Ectodermal cell (in vitro differentiated cells): Measurements from ENCODE around the gene ZNF506.
"Not testable (repeated sequence)": the region's sequence is repeated elsewhere in the genome, so short reads cannot be mapped to it uniquely, and the experiment has no call there.

ENCODE experiments used
- H3K27ac ChIP-seq: 2 replicates; pipeline ENCODE4 v1.7.0; 2013; ENCODE audit warnings: mild to moderate bottlenecking, low read depth, low read length; ENCODE audit not compliant: insufficient read depth, poor library complexity, severe bottlenecking
- H3K27me3 ChIP-seq: 2 replicates; pipeline ENCODE4 v1.7.0; 2013; ENCODE audit warnings: mild to moderate bottlenecking, low read length; ENCODE audit not compliant: insufficient read depth, control insufficient read depth, poor library complexity, severe bottlenecking
- H3K36me3 ChIP-seq: one replicate; pipeline ENCODE4 v1.7.0; 2013; ENCODE audit warnings: low read length; ENCODE audit not compliant: control insufficient read depth, insufficient read depth
- H3K4me1 ChIP-seq: one replicate; pipeline ENCODE4 v1.7.0; 2013; ENCODE audit warnings: low read length; ENCODE audit not compliant: control insufficient read depth, insufficient read depth
- H3K4me3 ChIP-seq: 2 replicates; pipeline ENCODE4 v1.7.0; 2013; ENCODE audit warnings: low read depth, low read length, control low read depth; ENCODE audit not compliant: insufficient read depth
- H3K9me3 ChIP-seq: 2 replicates; pipeline ENCODE4 v1.7.0; 2013; ENCODE audit warnings: mild to moderate bottlenecking, low read length, moderate library complexity; ENCODE audit not compliant: control insufficient read depth
- WGBS, 2 experiments: methylation state at CpG; one replicate each; pipeline ENCODE4 v1.1.7; 2013; ENCODE audit warnings: missing lambda C conversion rate in 2 of 2; 5-methylcytosine and 5-hydroxymethylcytosine counted together

ZNF506 gene

GRCh38 chr19:19782783-19783182 lies 38.8 kb downstream of the ZNF506 start:
- H3K27ac ChIP-seq, result no peak overlapping the region
- H3K4me3 ChIP-seq, result no peak overlapping the region
- no peaks in the 10 kb centered on the region for H3K4me1 ChIP-seq
- H3K27me3 ChIP-seq, result no peaks in the 10 kb centered on the region
- WGBS, 2 experiments, result 95 to 98% methylated on average over 2 of the region's 2 CpGs
- H3K9me3 ChIP-seq, result no peaks in the 10 kb centered on the region
- peaks cover 3% of the 10 kb centered on the region for H3K36me3 ChIP-seq

GRCh38 chr19:19781791-19782190 lies 39.8 kb downstream of the ZNF506 start:
- WGBS, 2 experiments, result 96 to 98% methylated on average over 6 of the region's 6 CpGs

GRCh38 chr19:19778666-19779065 lies 42.9 kb downstream of the ZNF506 start:
- Histone ChIP-seq H3K4me3 (no peak overlapping the region), H3K27ac (no peak overlapping the region), H3K4me1 (peaks cover 4% of the 10 kb centered on the region), H3K27me3 (no peaks in the 10 kb centered on the region), H3K36me3 (no peaks in the 10 kb centered on the region), H3K9me3 (no peaks in the 10 kb centered on the region)
- 85 to 89% methylated on average over 2 of the region's 2 CpGs for WGBS, 2 experiments

More at GRCh38 chr19:19781791-19782190, 39.8 kb downstream of the ZNF506 start:
- not testable (repeated sequence) for H3K27me3 ChIP-seq, H3K9me3 ChIP-seq, H3K27ac ChIP-seq, H3K4me1 ChIP-seq, H3K4me3 ChIP-seq, H3K36me3 ChIP-seq

- 91 to 93% methylated on average over 5 of the region's 5 CpGs for WGBS, 2 experiments
- no peaks in the 10 kb centered on the region for H3K27me3 ChIP-seq
- H3K27ac ChIP-seq, result no peak overlapping the region
- H3K9me3 ChIP-seq, result no peaks in the 10 kb centered on the region
- H3K4me1 ChIP-seq, result peaks cover 4% of the 10 kb centered on the region
- peak overlapping the region; percentile 67 for H3K4me3 ChIP-seq
- H3K36me3 ChIP-seq, result no peaks in the 10 kb centered on the region
Measured at GRCh38 chr19:19777692-19778091, 43.9 kb downstream of the ZNF506 start.

- Histone ChIP-seq H3K27ac (no peak overlapping the region), H3K9me3 (no peaks in the 10 kb centered on the region), H3K4me1 (peaks cover 4% of the 10 kb centered on the region), H3K36me3 (no peaks in the 10 kb centered on the region), H3K27me3 (no peaks in the 10 kb centered on the region), H3K4me3 (peak overlapping the region; percentile 67)
- 0% methylated on average over 36 of the region's 36 CpGs for WGBS, 2 experiments
Measured at GRCh38 chr19:19776206-19777008, 45.1 kb downstream of the ZNF506 start.

- Histone ChIP-seq H3K27me3 (no peaks in the 10 kb centered on the region), H3K9me3 (no peaks in the 10 kb centered on the region), H3K4me1 (peaks cover 4% of the 10 kb centered on the region), H3K27ac (no peak overlapping the region), H3K36me3 (no peaks in the 10 kb centered on the region), H3K4me3 (peak overlapping the region; percentile 67)
- WGBS, 2 experiments, result 8 to 12% methylated on average over 11 of the region's 11 CpGs
Measured at GRCh38 chr19:19775891-19776205, 45.7 kb downstream of the ZNF506 start.

- Histone ChIP-seq H3K9me3 (no peaks in the 10 kb centered on the region), H3K4me3 (no peak overlapping the region), H3K27ac (no peak overlapping the region), H3K27me3 (no peaks in the 10 kb centered on the region), H3K36me3 (no peaks in the 10 kb centered on the region), H3K4me1 (peaks cover 4% of the 10 kb centered on the region)
- WGBS, 2 experiments, result 89% methylated on average over 13 to 14 of the region's 14 CpGs
Measured at GRCh38 chr19:19774354-19775033, 47.1 kb downstream of the ZNF506 start.

GRCh38 chr19:19771963-19772362 lies 49.6 kb downstream of the ZNF506 start:
- not testable (repeated sequence) for H3K4me3 ChIP-seq, H3K36me3 ChIP-seq, H3K27ac ChIP-seq, H3K27me3 ChIP-seq, H3K4me1 ChIP-seq, H3K9me3 ChIP-seq
- 72 to 74% methylated on average over 8 to 9 of the region's 10 CpGs for WGBS, 2 experiments

- H3K36me3 ChIP-seq, H3K9me3 ChIP-seq, H3K4me1 ChIP-seq, H3K4me3 ChIP-seq, H3K27me3 ChIP-seq, H3K27ac ChIP-seq: not testable (repeated sequence)
- 94 to 96% methylated on average over 25 of the region's 28 CpGs for WGBS, 2 experiments
Measured at GRCh38 chr19:19769971-19770370, 51.6 kb downstream of the ZNF506 start.

- Histone ChIP-seq H3K9me3 (no peaks in the 10 kb centered on the region), H3K4me1 (no peaks in the 10 kb centered on the region), H3K36me3 (no peaks in the 10 kb centered on the region), H3K27me3 (no peaks in the 10 kb centered on the region), H3K27ac (no peak overlapping the region), H3K4me3 (no peak overlapping the region)
- WGBS, 2 experiments, result 86 to 88% methylated on average over 4 of the region's 4 CpGs
Measured at GRCh38 chr19:19758164-19758563, 63.4 kb downstream of the ZNF506 start.
